ENCODE results near the gene KCNN1. TPM values are rescaled to one million over a fixed set of nuclear protein-coding genes. Genes with fewer than 3 reads are reported as not detected.

Gene KCNN1
- total RNA-seq, 1 donor from 2014 or later: 1.5 TPM

- Mint-ChIP-seq H3K4me1 (ENCODE audit: low read depth, unreplicated experiment) (no peaks in the 10 kb centered on the region), H3K27ac (ENCODE audit: unreplicated experiment) (no peak overlapping the region), H3K4me3 (ENCODE audit: unreplicated experiment) (no peak overlapping the region), H3K27me3 (ENCODE audit: low read depth, unreplicated experiment) (peaks cover 7% of the 10 kb centered on the region), H3K9me3 (ENCODE audit: unreplicated experiment) (peaks cover 1% of the 10 kb centered on the region), H3K36me3 (ENCODE audit: low read depth, unreplicated experiment) (no peaks in the 10 kb centered on the region)
- Histone ChIP-seq H3K4me3 (ENCODE audit: insufficient read depth, low read depth, low read length) (no peak overlapping the region), H2AFZ (ENCODE audit: low read depth, low read length) (no peak overlapping the region), H4K20me1 (ENCODE audit: insufficient read depth, low read length) (no peaks in the 10 kb centered on the region), H3K27me3 (ENCODE audit: insufficient read depth, low read length) (no peaks in the 10 kb centered on the region), H3K4me1 (ENCODE audit: insufficient read depth, low read length) (no peaks in the 10 kb centered on the region), H3K9me3 (ENCODE audit: insufficient read depth, low read depth, low read length) (no peaks in the 10 kb centered on the region), H3K9ac (ENCODE audit: low read length) (no peak overlapping the region), H3K4me2 (ENCODE audit: low read length) (no peak overlapping the region), H3K79me2 (ENCODE audit: insufficient read depth, low read length) (no peaks in the 10 kb centered on the region), H3K36me3 (ENCODE audit: insufficient read depth, low read length) (no peaks in the 10 kb centered on the region), H3K27ac (ENCODE audit: low read depth, low read length) (no peak overlapping the region)
- FAIRE-seq: no peak
- no peak for DNase-seq (ENCODE audit: low read depth)
- TF ChIP-seq CTCF (IDR thresholded peaks at IDR 0.05; ENCODE audit: insufficient read depth, low read depth, low read length) (no peak), EZH2 (IDR thresholded peaks at IDR 0.05; ENCODE audit: insufficient read depth, low read length) (no peak)
Observed at GRCh38 chr19:17989425-17990094, 22.7 kb downstream of the KCNN1 start.

DNA sequence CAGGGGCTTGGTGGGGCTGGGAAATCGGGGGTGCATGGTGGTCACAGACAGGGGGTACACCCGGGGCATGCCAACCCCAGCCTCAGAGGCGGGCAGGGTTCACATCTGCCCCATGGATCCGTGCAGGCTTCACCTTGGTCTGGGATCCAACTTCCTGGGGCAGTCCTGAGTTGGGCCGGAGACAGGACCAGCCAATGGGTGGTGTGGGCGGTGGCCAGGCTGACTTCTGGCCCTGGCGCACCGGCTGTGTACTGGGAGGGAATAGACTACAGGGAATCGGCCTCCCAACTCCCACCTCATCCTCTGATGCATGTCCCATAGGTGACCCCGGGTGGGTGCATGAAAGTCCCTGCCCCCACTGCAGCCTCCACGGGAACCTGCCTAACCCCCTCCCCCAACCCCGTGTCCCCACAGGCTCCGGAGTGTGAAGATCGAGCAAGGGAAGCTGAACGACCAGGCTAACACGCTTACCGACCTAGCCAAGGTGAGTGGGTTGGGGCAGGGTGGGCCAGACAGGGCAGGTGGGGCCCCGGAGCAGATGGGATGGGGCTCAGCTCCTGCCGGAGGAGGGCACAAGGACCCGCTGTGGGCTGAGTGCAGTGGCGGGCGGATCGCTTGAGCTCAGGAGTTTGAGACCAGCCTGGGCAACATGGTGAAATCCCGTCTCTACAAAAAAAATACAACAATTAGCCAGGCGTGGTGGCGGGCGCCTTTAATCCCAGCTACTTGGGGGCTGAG lies 26.3 kb downstream of the KCNN1 start:
- DNase-seq (ENCODE audit: low read depth) (no peak), FAIRE-seq (no peak)
- no peaks in the 10 kb centered on the region for H3K9me3 ChIP-seq (ENCODE audit: insufficient read depth, low read depth, low read length)
- no peak overlapping the region for H3K4me3 ChIP-seq (ENCODE audit: insufficient read depth, low read depth, low read length)
- H3K27ac ChIP-seq (ENCODE audit: low read depth, low read length): no peak overlapping the region
- H3K36me3 ChIP-seq (ENCODE audit: insufficient read depth, low read length): no peaks in the 10 kb centered on the region
- H4K20me1 ChIP-seq (ENCODE audit: insufficient read depth, low read length): no peaks in the 10 kb centered on the region
- Mint-ChIP-seq H3K4me1 (ENCODE audit: low read depth, unreplicated experiment) (no peaks in the 10 kb centered on the region), H3K4me3 (ENCODE audit: unreplicated experiment) (no peak overlapping the region), H3K27ac (ENCODE audit: unreplicated experiment) (no peak overlapping the region), H3K27me3 (ENCODE audit: low read depth, unreplicated experiment) (peaks cover 8% of the 10 kb centered on the region), H3K9me3 (ENCODE audit: unreplicated experiment) (no peaks in the 10 kb centered on the region), H3K36me3 (ENCODE audit: low read depth, unreplicated experiment) (no peaks in the 10 kb centered on the region)
- no peaks in the 10 kb centered on the region for H3K27me3 ChIP-seq (ENCODE audit: insufficient read depth, low read length)
- H3K4me1 ChIP-seq (ENCODE audit: insufficient read depth, low read length): no peaks in the 10 kb centered on the region
- no peak overlapping the region for H3K9ac ChIP-seq (ENCODE audit: low read length)
- H3K4me2 ChIP-seq (ENCODE audit: low read length): no peak overlapping the region
- TF ChIP-seq EZH2 (IDR thresholded peaks at IDR 0.05; ENCODE audit: insufficient read depth, low read length): no peak
- H2AFZ ChIP-seq (ENCODE audit: low read depth, low read length): no peak overlapping the region
- no peaks in the 10 kb centered on the region for H3K79me2 ChIP-seq (ENCODE audit: insufficient read depth, low read length)

- Histone ChIP-seq H3K9ac (ENCODE audit: low read length) (no peak overlapping the region), H2AFZ (ENCODE audit: low read depth, low read length) (peak overlapping the region; percentile 34), H3K4me3 (ENCODE audit: insufficient read depth, low read depth, low read length) (no peak overlapping the region), H3K79me2 (ENCODE audit: insufficient read depth, low read length) (peaks cover 5% of the 10 kb centered on the region), H3K4me2 (ENCODE audit: low read length) (no peak overlapping the region), H4K20me1 (ENCODE audit: insufficient read depth, low read length) (no peaks in the 10 kb centered on the region), H3K27me3 (ENCODE audit: insufficient read depth, low read length) (no peaks in the 10 kb centered on the region), H3K4me1 (ENCODE audit: insufficient read depth, low read length) (peaks cover 5% of the 10 kb centered on the region), H3K9me3 (ENCODE audit: insufficient read depth, low read depth, low read length) (no peaks in the 10 kb centered on the region), H3K36me3 (ENCODE audit: insufficient read depth, low read length) (no peaks in the 10 kb centered on the region), H3K27ac (ENCODE audit: low read depth, low read length) (no peak overlapping the region)
- Mint-ChIP-seq H3K27me3 (ENCODE audit: low read depth, unreplicated experiment) (peaks cover 10% of the 10 kb centered on the region), H3K9me3 (ENCODE audit: unreplicated experiment) (no peaks in the 10 kb centered on the region), H3K4me1 (ENCODE audit: low read depth, unreplicated experiment) (no peaks in the 10 kb centered on the region), H3K27ac (ENCODE audit: unreplicated experiment) (no peak overlapping the region), H3K36me3 (ENCODE audit: low read depth, unreplicated experiment) (no peaks in the 10 kb centered on the region), H3K4me3 (ENCODE audit: unreplicated experiment) (peak overlapping the region; percentile 8)
- DNase-seq (ENCODE audit: low read depth) (peak; percentile 16), FAIRE-seq (no peak)
- peak; percentile 77 for TF ChIP-seq CTCF (IDR thresholded peaks at IDR 0.05; ENCODE audit: insufficient read depth, low read depth, low read length)
- peak; percentile 25 for TF ChIP-seq EZH2 (IDR thresholded peaks at IDR 0.05; ENCODE audit: insufficient read depth, low read length)
Observed at GRCh38 chr19:17996826-17997316, 30.0 kb downstream of the KCNN1 start.
